Stimulated activated CD4-positive, alpha-beta T cell treated with anti-CD3 and anti-CD28 coated beads, TNF-alpha, amount 100 ng/mL, for 48 hours (primary cell): ENCODE measurements around the gene THEM4.

Source experiments
- DNase-seq, 3 donors: peaks; one replicate each; pipeline ENCODE4 v3.0.0-alpha.2; 2020; ENCODE audit warnings: low read depth in 3 of 3

THEM4 gene

GRCh38 chr1:151909167-151910149, at the start of gene THEM4:
Gene THEM4, minus strand, starts transcription at chr1:151909511. Its CDS starts 53 bp downstream, at chr1:151909458.
- peak; percentile 94 to 98 (median 95) for DNase-seq

- DNase-seq = no peak
Measured at GRCh38 chr1:151958959-151959358, 49.6 kb upstream of the THEM4 start.

- no peak for DNase-seq
Measured at GRCh38 chr1:151956957-151957497, 47.7 kb upstream of the THEM4 start.

- no peak for DNase-seq
Measured at GRCh38 chr1:151953409-151954094, 44.2 kb upstream of the THEM4 start.

GRCh38 chr1:151952811-151953210, 43.5 kb upstream of the THEM4 start:
- DNase-seq = no peak

- no peak for DNase-seq
Measured at GRCh38 chr1:151949371-151950193, 40.3 kb upstream of the THEM4 start.

- no peak for DNase-seq
Measured at GRCh38 chr1:151948506-151948905, 39.2 kb upstream of the THEM4 start.

- no peak for DNase-seq
Measured at GRCh38 chr1:151947140-151947539, 37.8 kb upstream of the THEM4 start.

- peak; percentile 57 for DNase-seq
Measured at GRCh38 chr1:151945725-151946722, 36.7 kb upstream of the THEM4 start.

- no peak for DNase-seq
Measured at GRCh38 chr1:151944857-151945575, 35.7 kb upstream of the THEM4 start.

- no peak for DNase-seq
Measured at GRCh38 chr1:151944126-151944856, 35.0 kb upstream of the THEM4 start.

GRCh38 chr1:151943591-151943990, 34.3 kb upstream of the THEM4 start:
- DNase-seq = no peak

GRCh38 chr1:151942882-151943281, 33.6 kb upstream of the THEM4 start:
- no peak for DNase-seq

- DNase-seq = no peak
Measured at GRCh38 chr1:151940541-151940940, 31.2 kb upstream of the THEM4 start.

- no peak for DNase-seq
Measured at GRCh38 chr1:151939779-151940178, 30.5 kb upstream of the THEM4 start.

GRCh38 chr1:151939141-151939540, 29.8 kb upstream of the THEM4 start:
- DNase-seq = no peak

- no peak for DNase-seq
Measured at GRCh38 chr1:151936653-151937052, 27.3 kb upstream of the THEM4 start.

GRCh38 chr1:151935894-151936602, 26.7 kb upstream of the THEM4 start:
- no peak for DNase-seq
